Heart left ventricle (tissue), 13 donors: ENCODE results near the gene STRIT1.
"Not testable (repeated sequence)": the region's sequence is repeated elsewhere in the genome, so short reads cannot be mapped to it uniquely, and the experiment has no call there.

ENCODE experiments used
- POLR2A ChIP-seq, 2 donors: fragments of 450-650 bp; IDR thresholded peaks; one replicate each; pipeline ENCODE4 v1.6.1; 2017; ENCODE audit warnings: antibody characterized with exemption in 2 of 2, mild to moderate bottlenecking in 2 of 2, moderate library complexity in 2 of 2
- TF ChIP-seq, protein P1 (sequence below), 12 donors: fragments of 200-600 bp; sonication (generic) in 4 of 12; IDR thresholded peaks; one replicate each; pipeline versions ENCODE4 v1.5.0 to v1.8.0; 2018 to 2022; ENCODE audit warnings: antibody characterized with exemption in 12 of 12, mild to moderate bottlenecking in 5 of 12
- donor health status: ischemic (EF 13 %, LVEDD 7.1; RV severe dilation, severe dysfunction).
- donor health status: DM: no; HTN: yes; CAD: no.
- donor health status: DM: no; HTN: no; CAD: no.
- donor health status: ischemic (EF 25% LVEDD 6.9; RV normal size, moderate dysfunction).
- donor health status: ischemic (EF 25% LVEDD 5.7; RV mildly dilated, moderate dysfunction).
- donor health status: ischemic (EF 35%, LVEDD 5.7; RV mildly dilated, moderate dysfunction).
- donor health status: nonischemic (EF 11% LVEDD 7.7; RV severe dilation, severe dysfunction).
- donor health status: DM: yes; HTN: yes; CAD: no.
- donor health status: PGD.
- donor health status: ischemic (EF 29% LVEDD 5.4; RV normal size, mild dysfunction).
- donor health status: nonischemic (EF 23%, LVEDD 6.1; RV moderate dilation, normal function).

GRCh38 chr3:155274435-155274834 lies 19.0 kb downstream of the STRIT1 start:
- not testable (repeated sequence) for TF ChIP-seq POLR2A (IDR thresholded peaks at IDR 0.05)
- TF ChIP-seq, protein P1, sequence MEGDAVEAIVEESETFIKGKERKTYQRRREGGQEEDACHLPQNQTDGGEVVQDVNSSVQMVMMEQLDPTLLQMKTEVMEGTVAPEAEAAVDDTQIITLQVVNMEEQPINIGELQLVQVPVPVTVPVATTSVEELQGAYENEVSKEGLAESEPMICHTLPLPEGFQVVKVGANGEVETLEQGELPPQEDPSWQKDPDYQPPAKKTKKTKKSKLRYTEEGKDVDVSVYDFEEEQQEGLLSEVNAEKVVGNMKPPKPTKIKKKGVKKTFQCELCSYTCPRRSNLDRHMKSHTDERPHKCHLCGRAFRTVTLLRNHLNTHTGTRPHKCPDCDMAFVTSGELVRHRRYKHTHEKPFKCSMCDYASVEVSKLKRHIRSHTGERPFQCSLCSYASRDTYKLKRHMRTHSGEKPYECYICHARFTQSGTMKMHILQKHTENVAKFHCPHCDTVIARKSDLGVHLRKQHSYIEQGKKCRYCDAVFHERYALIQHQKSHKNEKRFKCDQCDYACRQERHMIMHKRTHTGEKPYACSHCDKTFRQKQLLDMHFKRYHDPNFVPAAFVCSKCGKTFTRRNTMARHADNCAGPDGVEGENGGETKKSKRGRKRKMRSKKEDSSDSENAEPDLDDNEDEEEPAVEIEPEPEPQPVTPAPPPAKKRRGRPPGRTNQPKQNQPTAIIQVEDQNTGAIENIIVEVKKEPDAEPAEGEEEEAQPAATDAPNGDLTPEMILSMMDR (IDR thresholded peaks at IDR 0.05): not testable (repeated sequence)
